Esophagus squamous epithelium (tissue), 5 donors: ENCODE measurements around the gene GNAI1. TPM values are rescaled to one million over a fixed set of nuclear protein-coding genes. Genes with fewer than 3 reads are reported as not detected.

ENCODE experiments used
- DNase-seq: peaks from one replicate; lab custom pipeline; 2025; lab: John Stamatoyannopoulos, UW
- H3K27ac ChIP-seq, 4 donors: fragments of 200-600 bp; sonication (generic); one replicate each; pipeline ENCODE4 v1.5.1; 2016 to 2019; ENCODE audit warnings: mild to moderate bottlenecking in 1 of 4
- H3K27me3 ChIP-seq, 4 donors: fragments of 200-600 bp; sonication (generic); 1 replicate in 3 of 4; 2 replicates in 1 of 4; pipeline versions ENCODE4 v1.5.1 to v1.6.0; 2017 to 2021; ENCODE audit warnings: antibody characterized with exemption in 1 of 4
- H3K36me3 ChIP-seq, 3 donors: fragments of 200-600 bp; sonication (generic); one replicate each; pipeline ENCODE4 v1.5.1; 2016 to 2019
- H3K4me1 ChIP-seq, 3 donors: fragments of 200-600 bp; sonication (generic); one replicate each; pipeline ENCODE4 v1.5.1; 2017 to 2019
- H3K4me3 ChIP-seq, 4 donors: fragments of 200-600 bp; sonication (generic); 1 replicate in 3 of 4; 2 replicates in 1 of 4; pipeline ENCODE4 v1.5.1; 2016 to 2019; ENCODE audit warnings: mild to moderate bottlenecking in 2 of 4, moderate library complexity in 1 of 4
- H3K9me3 ChIP-seq, 3 donors: fragments of 200-600 bp; sonication (generic); one replicate each; pipeline ENCODE4 v1.5.1; 2016 to 2019
- POLR2A ChIP-seq, 4 donors: fragments of 450-650 bp; IDR thresholded peaks; one replicate each; pipeline ENCODE4 v1.6.1; 2017; ENCODE audit warnings: antibody characterized with exemption in 4 of 4, mild to moderate bottlenecking in 4 of 4, moderate library complexity in 3 of 4
- WGBS, 2 donors: methylation state at CpG; one replicate each; pipeline ENCODE4 v1.1.5; 2018; 5-methylcytosine and 5-hydroxymethylcytosine counted together
- intact Hi-C: fragments of 100-400 bp; cut with DNase I; formaldehyde crosslinking; loops from one replicate; pipeline ENCODE4 v1.15.0; 2022
- total RNA-seq, 4 donors: library from RNA; depleted of rRNA; stranded (reverse); fragments of >200 nt; gene quantifications; one replicate each; pipeline ENCODE4 v1.1.0, GENCODE V29; 2016
- TF ChIP-seq, protein P1 (sequence below), 6 experiments: fragments of 450-650 bp in 4 of 6; fragments of 200-600 bp in 2 of 6; sonication (generic) in 2 of 6; IDR thresholded peaks; one replicate each; pipeline ENCODE4 v1.5.1; 2016 to 2019; ENCODE audit warnings: antibody characterized with exemption in 6 of 6, mild to moderate bottlenecking in 4 of 6, moderate library complexity in 4 of 6
- donor health status: DM: yes; HTN: yes; CAD: no.

The GNAI1 gene
- total RNA-seq, 4 donors from 2014 or later = 27.3 to 46.3 (median 38.8) TPM

- no peaks in the 10 kb centered on the region for H3K9me3 ChIP-seq
- no peaks in the 10 kb centered on the region for H3K27me3 ChIP-seq
- H3K4me1 ChIP-seq = no peaks in the 10 kb centered on the region
- intact Hi-C loops = no loop called here
- no peak overlapping the region for H3K4me3 ChIP-seq
- no peaks in the 10 kb centered on the region for H3K36me3 ChIP-seq
- H3K27ac ChIP-seq = no peak overlapping the region
- TF ChIP-seq POLR2A (IDR thresholded peaks at IDR 0.05) = no peak
- TF ChIP-seq, protein P1, sequence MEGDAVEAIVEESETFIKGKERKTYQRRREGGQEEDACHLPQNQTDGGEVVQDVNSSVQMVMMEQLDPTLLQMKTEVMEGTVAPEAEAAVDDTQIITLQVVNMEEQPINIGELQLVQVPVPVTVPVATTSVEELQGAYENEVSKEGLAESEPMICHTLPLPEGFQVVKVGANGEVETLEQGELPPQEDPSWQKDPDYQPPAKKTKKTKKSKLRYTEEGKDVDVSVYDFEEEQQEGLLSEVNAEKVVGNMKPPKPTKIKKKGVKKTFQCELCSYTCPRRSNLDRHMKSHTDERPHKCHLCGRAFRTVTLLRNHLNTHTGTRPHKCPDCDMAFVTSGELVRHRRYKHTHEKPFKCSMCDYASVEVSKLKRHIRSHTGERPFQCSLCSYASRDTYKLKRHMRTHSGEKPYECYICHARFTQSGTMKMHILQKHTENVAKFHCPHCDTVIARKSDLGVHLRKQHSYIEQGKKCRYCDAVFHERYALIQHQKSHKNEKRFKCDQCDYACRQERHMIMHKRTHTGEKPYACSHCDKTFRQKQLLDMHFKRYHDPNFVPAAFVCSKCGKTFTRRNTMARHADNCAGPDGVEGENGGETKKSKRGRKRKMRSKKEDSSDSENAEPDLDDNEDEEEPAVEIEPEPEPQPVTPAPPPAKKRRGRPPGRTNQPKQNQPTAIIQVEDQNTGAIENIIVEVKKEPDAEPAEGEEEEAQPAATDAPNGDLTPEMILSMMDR (IDR thresholded peaks at IDR 0.05) = no peak
- WGBS, 2 donors = 81 to 95% methylated on average over 3 of the region's 3 CpGs
- no peak for DNase-seq
Measured at GRCh38 chr7:80105701-80106408, 28.8 kb upstream of the GNAI1 start.

- DNase-seq = no peak
- Histone ChIP-seq H3K9me3 (no peaks in the 10 kb centered on the region), H3K27me3 (no peaks in the 10 kb centered on the region), H3K4me3 (no peak overlapping the region), H3K4me1 (no peaks in the 10 kb centered on the region), H3K36me3 (no peaks in the 10 kb centered on the region), H3K27ac (no peak overlapping the region)
- 56 to 79% methylated on average over 2 of the region's 2 CpGs for WGBS, 2 donors
- TF ChIP-seq, protein P1 (IDR thresholded peaks at IDR 0.05) = no peak
- no peak for TF ChIP-seq POLR2A (IDR thresholded peaks at IDR 0.05)
- intact Hi-C loops = no loop called here
Measured at GRCh38 chr7:80106498-80107113, 28.0 kb upstream of the GNAI1 start.

DNA sequence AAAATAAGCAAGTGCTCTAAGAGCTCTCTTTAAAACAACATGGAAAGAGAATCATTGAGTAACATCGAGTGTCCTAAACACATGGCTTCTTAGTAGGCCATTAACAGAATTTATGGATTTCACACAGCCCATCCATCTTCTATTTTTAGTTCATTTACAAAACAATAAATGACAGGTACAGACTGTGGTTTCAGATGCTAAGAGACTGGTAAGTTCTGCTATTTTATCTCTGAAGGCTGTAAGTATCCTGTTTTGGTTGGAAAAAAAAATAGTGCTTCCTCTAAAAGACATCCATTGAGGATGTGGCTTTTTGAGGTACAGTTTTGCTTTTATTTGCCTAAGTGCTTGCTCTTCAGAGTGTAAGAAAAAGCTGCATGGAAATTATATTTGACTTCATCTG lies 27.4 kb upstream of the GNAI1 start:
- Histone ChIP-seq H3K4me3 (no peak overlapping the region), H3K4me1 (no peaks in the 10 kb centered on the region), H3K27me3 (no peaks in the 10 kb centered on the region), H3K36me3 (no peaks in the 10 kb centered on the region), H3K9me3 (no peaks in the 10 kb centered on the region), H3K27ac (no peak overlapping the region)
- TF ChIP-seq POLR2A (IDR thresholded peaks at IDR 0.05) = no peak
- TF ChIP-seq, protein P1 (IDR thresholded peaks at IDR 0.05) = no peak
- intact Hi-C loops = no loop called here
- DNase-seq = no peak
- 48 to 53% methylated on average over 1 of the region's 1 CpG for WGBS, 2 donors

GRCh38 chr7:80110376-80110775 lies 24.3 kb upstream of the GNAI1 start:
- H3K4me1 ChIP-seq = no peaks in the 10 kb centered on the region
- intact Hi-C loops = no loop called here
- 81% methylated on average over 3 to 5 of the region's 5 CpGs for WGBS, 2 donors
- H3K36me3 ChIP-seq = no peaks in the 10 kb centered on the region
- no peak for TF ChIP-seq POLR2A (IDR thresholded peaks at IDR 0.05)
- TF ChIP-seq, protein P1 (IDR thresholded peaks at IDR 0.05) = no peak
- no peak overlapping the region for H3K27ac ChIP-seq
- no peaks in the 10 kb centered on the region for H3K9me3 ChIP-seq
- DNase-seq = no peak
- no peaks in the 10 kb centered on the region for H3K27me3 ChIP-seq
- no peak overlapping the region for H3K4me3 ChIP-seq

DNA sequence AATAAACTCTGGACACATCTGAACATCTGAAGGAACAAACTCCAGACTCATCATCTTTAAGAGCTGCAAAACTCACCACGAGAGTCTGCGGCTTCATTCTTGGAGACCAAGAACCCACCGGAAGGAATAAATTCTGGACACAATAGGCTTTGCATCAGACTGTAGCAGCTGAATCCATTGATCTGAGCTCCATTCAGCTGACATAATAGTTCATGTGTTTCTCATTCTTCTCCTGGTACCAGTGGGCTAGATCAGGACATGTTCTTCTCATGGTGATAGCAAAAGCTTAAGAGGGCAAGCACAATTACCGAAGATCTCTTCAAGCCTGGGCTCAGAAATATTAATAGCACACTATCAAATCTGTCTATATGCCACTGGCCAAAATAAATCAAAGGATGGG lies 20.5 kb upstream of the GNAI1 start:
- 86 to 89% methylated on average over 4 of the region's 4 CpGs for WGBS, 2 donors
- Histone ChIP-seq H3K36me3 (no peaks in the 10 kb centered on the region), H3K27me3 (no peaks in the 10 kb centered on the region), H3K4me3 (no peak overlapping the region), H3K4me1 (no peaks in the 10 kb centered on the region), H3K9me3 (no peaks in the 10 kb centered on the region), H3K27ac (no peak overlapping the region)
- no peak for DNase-seq
- TF ChIP-seq POLR2A (IDR thresholded peaks at IDR 0.05) = no peak
- TF ChIP-seq, protein P1 (IDR thresholded peaks at IDR 0.05) = no peak
- intact Hi-C loops = no loop called here
